ENCODE data around the gene SCAF8.

DNA sequence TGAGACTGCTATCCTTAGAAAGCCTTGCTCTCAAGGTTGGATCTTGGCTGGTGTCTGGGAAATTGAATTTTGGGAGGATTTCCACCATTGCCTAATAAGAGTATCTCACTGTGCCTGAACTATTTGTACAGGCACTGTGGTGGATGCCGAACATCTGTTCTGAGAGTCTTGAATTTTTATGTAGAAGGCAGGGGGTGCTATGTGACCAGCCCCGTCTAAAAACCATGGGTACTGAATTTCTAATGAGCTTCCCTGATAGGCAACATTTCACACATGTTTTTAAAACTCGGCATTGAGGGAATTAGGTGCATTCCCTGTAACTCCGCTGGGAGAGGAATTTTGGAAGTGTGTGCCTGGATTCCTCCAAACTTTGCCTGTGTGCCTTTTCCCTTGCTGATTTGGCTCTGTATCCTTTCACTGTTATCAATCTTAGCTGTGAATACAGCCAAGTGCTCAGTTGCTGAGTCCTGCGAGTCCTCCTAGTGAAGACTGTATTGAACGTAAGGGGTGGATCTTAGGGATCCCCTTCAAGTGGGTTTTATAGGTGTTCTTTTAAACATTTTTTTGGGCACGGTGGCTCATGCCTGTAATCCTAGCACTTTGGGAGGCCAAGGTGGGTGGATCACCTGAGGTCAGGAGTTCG, 27.6 kb upstream of the SCAF8 start:
- TF ChIP-seq REST (IDR thresholded peaks at IDR 0.05; ENCODE audit: borderline replicate concordance) (peak; percentile 50; the same call in 1 of the 2 replicates), REST (CRISPR knock-in tag; IDR thresholded peaks at IDR 0.05; ENCODE audit: low read depth) (no peak), UBTF (IDR thresholded peaks at IDR 0.05; ENCODE audit: borderline replicate concordance in 1 of 2, low read depth in 2 of 2, low read length in 2 of 2) (no peak)

All from K562 (cell line).